Measurements from ENCODE around the gene SP110. TPM values are rescaled to one million over a fixed set of nuclear protein-coding genes. Genes with fewer than 3 reads are reported as not detected.

SP110 gene
- total RNA-seq, 1 donor from 2014 or later, result 9.6 TPM

DNA sequence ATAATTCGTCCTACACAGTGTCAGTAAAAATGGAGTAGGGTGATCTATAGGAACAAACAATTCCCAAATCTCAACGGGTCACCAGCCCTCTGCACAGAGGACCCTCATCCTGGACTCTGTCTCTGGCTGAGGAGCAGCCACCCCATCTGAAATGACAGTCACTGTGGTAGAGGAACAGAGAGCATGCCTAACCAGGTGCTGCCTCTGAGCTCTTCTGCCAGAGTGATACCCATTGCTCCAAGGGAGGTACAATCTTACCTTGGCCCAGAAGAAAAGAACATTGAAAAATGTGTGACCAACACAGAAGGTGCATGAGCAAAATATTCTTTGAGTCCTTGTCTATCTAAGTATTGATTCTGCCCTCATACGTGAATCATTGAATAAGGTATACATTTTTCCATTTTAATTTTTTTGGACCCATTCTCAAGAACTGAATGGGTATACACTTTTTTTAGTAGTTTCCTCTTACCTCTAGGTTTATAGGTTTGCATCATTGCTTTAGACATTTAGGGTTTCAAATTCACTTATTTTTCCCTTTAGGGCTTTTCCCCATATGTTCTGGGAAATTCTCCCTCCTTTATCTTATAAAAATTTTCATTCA, 14.4 kb upstream of the SP110 start:
- TF ChIP-seq, protein P1, sequence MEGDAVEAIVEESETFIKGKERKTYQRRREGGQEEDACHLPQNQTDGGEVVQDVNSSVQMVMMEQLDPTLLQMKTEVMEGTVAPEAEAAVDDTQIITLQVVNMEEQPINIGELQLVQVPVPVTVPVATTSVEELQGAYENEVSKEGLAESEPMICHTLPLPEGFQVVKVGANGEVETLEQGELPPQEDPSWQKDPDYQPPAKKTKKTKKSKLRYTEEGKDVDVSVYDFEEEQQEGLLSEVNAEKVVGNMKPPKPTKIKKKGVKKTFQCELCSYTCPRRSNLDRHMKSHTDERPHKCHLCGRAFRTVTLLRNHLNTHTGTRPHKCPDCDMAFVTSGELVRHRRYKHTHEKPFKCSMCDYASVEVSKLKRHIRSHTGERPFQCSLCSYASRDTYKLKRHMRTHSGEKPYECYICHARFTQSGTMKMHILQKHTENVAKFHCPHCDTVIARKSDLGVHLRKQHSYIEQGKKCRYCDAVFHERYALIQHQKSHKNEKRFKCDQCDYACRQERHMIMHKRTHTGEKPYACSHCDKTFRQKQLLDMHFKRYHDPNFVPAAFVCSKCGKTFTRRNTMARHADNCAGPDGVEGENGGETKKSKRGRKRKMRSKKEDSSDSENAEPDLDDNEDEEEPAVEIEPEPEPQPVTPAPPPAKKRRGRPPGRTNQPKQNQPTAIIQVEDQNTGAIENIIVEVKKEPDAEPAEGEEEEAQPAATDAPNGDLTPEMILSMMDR (IDR thresholded peaks at IDR 0.05), result no peak
- TF ChIP-seq POLR2A (IDR thresholded peaks at IDR 0.05) (no peak), POLR2AphosphoS5 (IDR thresholded peaks at IDR 0.05; ENCODE audit: insufficient read depth in 1 of 2, low read depth in 1 of 2) (no peak)
- intact Hi-C loops (cut with DNase I), result no loop called here
- no peak overlapping the region for H3K27ac ChIP-seq
- H3K9me3 ChIP-seq, result peaks cover 4% of the 10 kb centered on the region
- H3K4me1 ChIP-seq, result no peaks in the 10 kb centered on the region
- no peaks in the 10 kb centered on the region for H3K36me3 ChIP-seq
- no peak overlapping the region for H3K4me3 ChIP-seq
- H3K27me3 ChIP-seq, result no peaks in the 10 kb centered on the region
- DNase-seq (ENCODE audit: extremely low spot score in 2 of 2), result no peak

- Histone ChIP-seq H3K27me3 (no peaks in the 10 kb centered on the region), H3K4me1 (no peaks in the 10 kb centered on the region), H3K4me3 (no peak overlapping the region), H3K27ac (no peak overlapping the region), H3K36me3 (no peaks in the 10 kb centered on the region), H3K9me3 (peaks cover 4% of the 10 kb centered on the region)
- TF ChIP-seq POLR2AphosphoS5 (IDR thresholded peaks at IDR 0.05; ENCODE audit: insufficient read depth in 1 of 2, low read depth in 1 of 2) (no peak), POLR2A (IDR thresholded peaks at IDR 0.05) (no peak)
- TF ChIP-seq, protein P1 (IDR thresholded peaks at IDR 0.05), result no peak
- intact Hi-C loops (cut with DNase I), result no loop called here
- no peak for DNase-seq (ENCODE audit: extremely low spot score in 2 of 2)
These were observed 11.5 kb upstream of the SP110 start for GRCh38 chr2:230231251-230231650.

DNA sequence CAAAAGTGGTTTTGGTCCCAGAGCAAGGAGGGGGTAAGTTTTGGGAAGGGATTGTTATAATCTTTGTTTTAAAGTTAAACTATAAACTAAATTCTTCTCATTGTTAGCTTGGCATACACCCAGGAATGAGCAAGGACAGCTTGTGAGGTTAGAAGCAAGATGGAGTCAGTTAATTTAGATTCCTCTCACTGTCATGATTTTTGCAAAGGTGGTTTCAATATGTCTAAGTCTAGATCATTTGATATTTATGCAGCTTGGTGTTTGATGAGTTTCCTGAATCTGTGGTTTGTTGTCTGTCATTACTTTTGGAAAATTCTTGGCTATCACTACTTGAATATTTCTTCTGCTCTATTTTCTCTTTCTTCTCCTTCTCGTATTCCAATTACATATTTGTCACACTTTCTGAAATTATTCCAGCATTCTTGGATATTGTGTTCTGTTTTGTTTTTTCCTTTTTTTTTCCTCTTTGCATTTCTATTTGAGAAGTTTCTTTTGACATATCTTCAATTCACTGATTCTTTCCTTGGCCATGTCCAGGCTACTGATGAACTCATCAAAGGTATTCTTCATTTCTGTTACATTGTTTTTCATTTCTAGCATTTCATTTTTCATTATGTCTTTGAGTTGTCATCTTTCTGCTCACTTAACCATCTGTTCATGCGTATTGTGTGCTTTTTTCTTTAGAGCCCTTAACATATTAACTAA, 10.9 kb upstream of the SP110 start:
- intact Hi-C loops (cut with DNase I), result no loop called here
- Histone ChIP-seq H3K27ac (no peak overlapping the region), H3K36me3 (no peaks in the 10 kb centered on the region), H3K27me3 (no peaks in the 10 kb centered on the region), H3K4me3 (no peak overlapping the region), H3K9me3 (peaks cover 4% of the 10 kb centered on the region), H3K4me1 (no peaks in the 10 kb centered on the region)
- TF ChIP-seq, protein P1 (IDR thresholded peaks at IDR 0.05), result no peak
- TF ChIP-seq POLR2A (IDR thresholded peaks at IDR 0.05) (no peak), POLR2AphosphoS5 (IDR thresholded peaks at IDR 0.05; ENCODE audit: insufficient read depth in 1 of 2, low read depth in 1 of 2) (no peak)
- no peak for DNase-seq (ENCODE audit: extremely low spot score in 2 of 2)

DNA sequence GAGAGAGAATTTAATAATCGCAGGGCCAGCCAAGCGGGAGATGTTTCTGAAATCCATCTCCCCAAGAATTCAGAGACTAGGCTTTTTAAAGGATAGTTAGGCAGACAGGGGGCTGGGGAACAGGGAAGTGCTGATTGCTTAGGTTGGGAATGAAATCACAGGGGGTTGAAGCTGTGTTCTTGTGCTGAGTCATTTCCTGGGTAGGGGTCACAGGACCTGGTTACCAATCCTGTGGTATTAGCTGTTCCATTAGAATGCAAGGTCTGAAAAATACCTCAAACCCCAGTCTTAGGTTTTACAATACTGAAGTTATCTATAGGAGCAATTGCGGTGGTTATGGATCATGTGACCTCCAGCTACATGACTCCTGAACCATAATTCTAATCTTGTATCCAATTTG, 10.3 kb upstream of the SP110 start:
- H3K27ac ChIP-seq, result no peak overlapping the region
- intact Hi-C loops (cut with DNase I), result no loop called here
- DNase-seq (ENCODE audit: extremely low spot score in 2 of 2), result no peak
- H3K4me1 ChIP-seq, result no peaks in the 10 kb centered on the region
- H3K36me3 ChIP-seq, result no peaks in the 10 kb centered on the region
- H3K4me3 ChIP-seq, result no peak overlapping the region
- TF ChIP-seq POLR2AphosphoS5 (IDR thresholded peaks at IDR 0.05; ENCODE audit: insufficient read depth in 1 of 2, low read depth in 1 of 2), result no peak
- TF ChIP-seq POLR2A (IDR thresholded peaks at IDR 0.05), result no peak
- peaks cover 4% of the 10 kb centered on the region for H3K9me3 ChIP-seq
- H3K27me3 ChIP-seq, result no peaks in the 10 kb centered on the region

DNA sequence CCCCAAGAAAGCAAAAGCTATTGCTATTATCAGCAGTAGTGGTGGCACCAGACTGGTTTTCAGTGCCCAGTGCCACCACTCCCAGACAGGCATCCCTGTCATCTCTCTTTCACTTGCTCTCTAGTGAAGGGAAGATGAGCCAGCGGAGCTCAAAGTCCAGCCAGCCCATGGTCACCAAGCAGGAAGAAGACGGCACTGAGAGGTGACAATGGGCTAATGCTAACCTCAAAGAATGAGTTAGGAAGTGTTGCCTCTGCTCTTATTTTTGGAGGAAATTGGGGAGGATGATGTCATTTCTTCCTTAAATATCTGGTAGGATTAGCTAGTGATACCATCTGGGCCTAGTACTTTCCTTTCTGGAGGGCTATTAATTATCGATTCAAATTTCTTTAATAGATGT, 7.4 kb upstream of the SP110 start:
- no peaks in the 10 kb centered on the region for H3K36me3 ChIP-seq
- DNase-seq (ENCODE audit: extremely low spot score in 2 of 2), result no peak
- no peak overlapping the region for H3K27ac ChIP-seq
- intact Hi-C loops (cut with DNase I), result no loop called here
- TF ChIP-seq, protein P1 (IDR thresholded peaks at IDR 0.05), result no peak
- no peak for TF ChIP-seq POLR2A (IDR thresholded peaks at IDR 0.05)
- no peak for TF ChIP-seq POLR2AphosphoS5 (IDR thresholded peaks at IDR 0.05; ENCODE audit: insufficient read depth in 1 of 2, low read depth in 1 of 2)
- H3K4me3 ChIP-seq, result no peak overlapping the region
- no peaks in the 10 kb centered on the region for H3K27me3 ChIP-seq
- H3K4me1 ChIP-seq, result no peaks in the 10 kb centered on the region
- peaks cover 4% of the 10 kb centered on the region for H3K9me3 ChIP-seq
